ENCODE data around the gene TTC21A. TPM values are rescaled to one million over a fixed set of nuclear protein-coding genes. Genes with fewer than 3 reads are reported as not detected.
A peak's percentile ranks its signal among the peaks of the same experiment; 100 is the strongest.

TTC21A gene
- total RNA-seq, 1 experiment from 2014 or later = 0.95 TPM

DNA sequence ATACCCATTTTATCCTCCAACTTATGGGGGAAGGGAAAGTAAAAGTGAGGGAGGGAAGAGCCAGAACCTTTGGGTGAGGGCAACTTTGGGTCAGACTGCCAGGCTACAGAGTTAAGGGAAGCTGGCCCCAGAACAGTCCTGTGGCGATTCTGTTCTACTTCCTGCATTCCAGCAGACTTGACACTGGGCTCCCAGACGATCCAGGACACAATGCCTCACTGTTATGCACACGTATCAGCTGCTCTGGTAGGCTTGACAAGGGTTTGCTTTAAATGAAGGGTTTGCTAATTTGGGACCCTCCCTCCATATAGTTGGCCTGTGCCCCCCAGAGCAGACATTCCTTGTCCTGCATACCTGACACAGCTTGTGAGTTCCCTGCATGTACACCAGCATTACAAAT lies 10.7 kb upstream of the TTC21A start:
- peak; percentile 85 for DNase-seq (ENCODE audit: low read depth, low spot score)
- in situ Hi-C loops (cut with HindIII; ENCODE audit: low pct_unique_long_range_greater_than_20kb, low sequenced_read_pairs) = no loop called here

DNA sequence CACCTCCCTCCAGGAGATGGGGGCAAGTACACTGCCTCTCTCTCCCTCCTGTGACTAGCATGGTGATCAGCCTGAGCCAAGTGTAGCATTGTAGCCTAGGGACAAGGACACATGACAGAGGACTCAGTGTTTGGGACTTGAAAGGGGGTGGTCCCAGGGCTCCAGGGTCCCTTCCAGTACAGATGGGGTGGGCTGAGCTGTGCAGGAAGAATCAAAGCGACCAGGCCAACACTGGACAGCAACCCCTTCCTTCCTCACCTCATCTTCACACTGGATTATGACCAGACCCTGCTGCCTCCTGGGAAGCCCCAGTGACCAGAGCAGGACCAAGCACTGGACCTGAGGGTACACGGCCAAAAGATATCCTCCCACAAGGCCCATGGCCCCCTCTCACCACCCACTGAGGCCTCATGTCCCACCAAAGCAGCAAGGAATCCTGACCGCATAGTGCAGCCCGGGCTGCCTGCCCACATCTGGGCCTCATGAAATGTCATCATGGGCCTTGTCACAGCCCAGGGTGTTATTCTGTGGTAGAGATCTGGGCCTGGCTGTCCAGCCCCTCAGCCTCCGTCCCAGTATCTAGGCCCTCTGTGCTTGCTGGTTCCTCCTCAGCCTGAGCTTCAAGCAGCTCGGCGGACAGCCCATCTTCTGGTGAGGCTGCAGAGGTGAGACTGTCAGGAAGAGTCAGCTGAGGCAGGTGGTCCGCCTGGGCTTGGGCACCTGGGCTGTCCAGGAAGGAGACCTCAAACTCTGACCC lies 9.6 kb upstream of the TTC21A start:
- in situ Hi-C loops (cut with HindIII; ENCODE audit: low pct_unique_long_range_greater_than_20kb, low sequenced_read_pairs) = no loop called here
- no peak for DNase-seq (ENCODE audit: low read depth, low spot score)

DNA sequence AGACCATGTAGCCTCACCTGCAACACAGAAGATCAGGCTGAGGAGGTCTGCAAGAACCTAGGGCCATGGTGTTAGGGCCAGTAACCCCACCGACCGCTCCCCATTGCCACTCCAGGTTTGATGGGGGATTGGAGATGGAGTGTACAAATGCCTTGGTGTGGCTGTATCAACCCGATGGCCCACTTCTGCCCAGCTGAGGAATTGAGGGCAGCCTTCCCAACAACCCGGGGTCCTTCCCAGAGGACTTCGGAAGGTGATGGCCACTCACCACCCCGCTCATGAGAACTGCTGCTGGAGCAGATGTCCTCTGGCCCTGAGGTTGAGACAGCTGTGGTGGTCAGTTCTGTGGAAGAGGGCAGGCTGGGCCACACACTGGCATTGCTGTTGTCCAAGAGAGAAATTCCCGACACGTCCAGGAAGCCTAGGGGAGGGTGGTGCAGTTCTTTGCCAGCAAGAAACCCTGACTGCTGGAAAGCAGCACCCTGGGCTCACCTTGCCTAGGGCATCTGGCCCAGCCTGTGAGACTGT lies 8.9 kb upstream of the TTC21A start:
- DNase-seq (ENCODE audit: low read depth, low spot score) = no peak
- in situ Hi-C loops (cut with HindIII; ENCODE audit: low pct_unique_long_range_greater_than_20kb, low sequenced_read_pairs) = no loop called here

DNA sequence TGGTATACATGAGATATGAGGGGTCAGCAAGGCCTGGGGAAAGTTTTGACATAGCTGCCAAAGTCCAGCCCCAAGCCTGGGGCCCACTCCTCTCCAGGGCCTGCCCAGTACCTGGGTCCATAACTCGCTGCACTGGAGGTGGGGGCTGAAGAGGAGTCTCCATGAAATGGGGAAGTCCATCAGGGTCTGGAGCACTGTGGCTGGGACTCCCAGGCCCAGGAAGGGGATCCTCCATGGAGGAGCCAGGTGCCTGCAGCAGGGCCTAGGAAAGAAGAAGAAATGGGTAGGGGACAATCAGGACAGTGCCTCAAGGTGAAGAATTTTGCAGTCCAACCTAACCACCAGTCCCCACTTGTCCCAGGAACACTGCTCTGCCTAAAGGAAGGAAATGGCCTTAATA lies 8.2 kb upstream of the TTC21A start:
- no peak for DNase-seq (ENCODE audit: low read depth, low spot score)
- in situ Hi-C loops (cut with HindIII; ENCODE audit: low pct_unique_long_range_greater_than_20kb, low sequenced_read_pairs) = no loop called here

DNA sequence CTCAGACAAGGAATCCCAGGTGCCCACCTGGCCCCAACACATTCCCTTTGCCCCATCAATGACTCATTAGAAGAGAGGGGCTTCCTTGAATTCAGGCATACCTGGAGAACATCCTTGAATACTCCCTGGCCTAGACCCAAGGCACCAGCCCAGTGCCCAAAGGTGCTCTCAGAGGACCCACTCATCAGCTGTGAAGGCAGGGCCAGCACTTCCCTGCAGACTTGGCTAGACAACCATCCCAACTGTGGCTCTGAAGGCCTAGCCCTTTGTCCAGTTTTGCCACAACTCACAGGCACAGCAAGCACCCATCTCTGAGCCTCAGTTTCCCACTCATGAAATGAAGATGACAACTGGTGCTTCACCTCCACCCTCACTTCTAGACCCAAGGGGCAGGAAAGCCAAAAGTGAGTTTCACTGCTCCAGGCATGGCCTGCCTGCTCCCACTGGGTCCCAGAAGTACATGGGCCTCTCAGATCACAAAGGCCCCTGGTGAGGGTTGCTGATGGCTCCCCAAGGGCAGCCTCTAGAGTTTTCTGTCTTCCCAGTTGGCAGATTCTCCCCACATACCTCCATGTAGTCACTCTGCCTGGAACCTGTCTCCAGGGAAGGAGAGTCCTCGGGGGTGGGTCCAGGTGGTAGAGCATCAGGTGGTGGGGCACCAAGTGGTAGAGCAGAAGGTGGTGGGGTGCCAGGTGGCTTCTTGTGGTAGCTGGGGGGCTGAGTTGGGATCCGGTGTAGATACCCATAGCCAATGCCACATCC lies 7.6 kb upstream of the TTC21A start:
- DNase-seq (ENCODE audit: low read depth, low spot score) = no peak
- in situ Hi-C loops (cut with HindIII; ENCODE audit: low pct_unique_long_range_greater_than_20kb, low sequenced_read_pairs) = loop anchor here (25.0 kb wide), 1 partner anchor 187 kb away; the partner anchor contains the start of gene CX3CR1

DNA sequence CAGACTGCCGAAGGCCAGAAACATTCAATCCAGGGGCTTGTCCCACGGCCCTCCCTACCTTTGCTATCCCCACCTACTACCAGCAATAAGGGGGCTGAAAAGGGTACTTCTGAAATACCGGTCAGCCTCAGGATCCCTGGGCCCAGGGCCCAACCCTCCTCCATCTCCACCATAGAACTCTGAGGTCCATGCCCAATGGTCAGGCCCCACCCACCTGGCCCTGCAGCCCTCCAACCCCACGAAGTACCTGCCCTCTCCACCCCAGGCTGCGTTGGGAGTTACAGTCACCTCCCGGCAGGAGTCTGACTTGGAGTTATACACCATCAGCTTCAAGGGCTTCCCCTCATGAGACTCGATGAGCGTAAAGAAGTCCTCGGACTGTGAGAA lies 7.0 kb upstream of the TTC21A start:
- in situ Hi-C loops (cut with HindIII; ENCODE audit: low pct_unique_long_range_greater_than_20kb, low sequenced_read_pairs) = loop anchor here (25.0 kb wide), 1 partner anchor 187 kb away; the partner anchor contains the start of gene CX3CR1
- DNase-seq (ENCODE audit: low read depth, low spot score) = no peak

DNA sequence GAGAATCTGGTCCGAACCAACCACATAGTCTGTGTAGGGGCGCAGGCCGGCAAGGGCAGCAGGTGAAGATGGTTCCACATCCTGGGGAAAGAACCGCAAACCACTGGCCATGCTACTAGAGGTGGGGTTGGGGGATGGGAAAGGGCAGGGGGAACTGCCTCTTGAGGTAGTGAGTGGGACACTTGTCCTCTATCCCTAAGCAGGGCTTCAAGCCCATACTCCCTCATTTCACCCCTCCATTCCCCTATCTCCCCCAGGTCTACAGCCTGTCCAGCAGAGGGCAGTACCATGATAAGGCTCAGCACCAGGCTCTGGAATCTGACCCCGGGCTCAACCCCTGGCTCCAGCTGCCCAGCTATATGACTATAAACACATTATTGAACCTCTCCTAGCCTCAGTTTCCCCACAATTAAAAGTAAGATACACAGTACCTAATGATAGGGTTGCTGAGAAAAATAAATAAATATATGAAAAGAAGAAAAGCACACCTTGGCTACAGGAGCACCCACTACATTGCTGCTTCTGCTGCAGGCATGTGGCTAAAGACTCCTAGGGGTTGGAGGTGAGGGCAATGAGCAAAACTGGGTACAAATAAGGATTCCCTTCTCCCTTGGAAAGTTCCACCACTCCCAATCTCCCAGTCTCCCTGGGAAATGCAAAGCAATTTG lies 6.3 kb upstream of the TTC21A start:
- in situ Hi-C loops (cut with HindIII; ENCODE audit: low pct_unique_long_range_greater_than_20kb, low sequenced_read_pairs) = loop anchor here (25.0 kb wide), 1 partner anchor 186 kb away; the partner anchor contains the start of gene CX3CR1
- peak; percentile 66 for DNase-seq (ENCODE audit: low read depth, low spot score)

DNA sequence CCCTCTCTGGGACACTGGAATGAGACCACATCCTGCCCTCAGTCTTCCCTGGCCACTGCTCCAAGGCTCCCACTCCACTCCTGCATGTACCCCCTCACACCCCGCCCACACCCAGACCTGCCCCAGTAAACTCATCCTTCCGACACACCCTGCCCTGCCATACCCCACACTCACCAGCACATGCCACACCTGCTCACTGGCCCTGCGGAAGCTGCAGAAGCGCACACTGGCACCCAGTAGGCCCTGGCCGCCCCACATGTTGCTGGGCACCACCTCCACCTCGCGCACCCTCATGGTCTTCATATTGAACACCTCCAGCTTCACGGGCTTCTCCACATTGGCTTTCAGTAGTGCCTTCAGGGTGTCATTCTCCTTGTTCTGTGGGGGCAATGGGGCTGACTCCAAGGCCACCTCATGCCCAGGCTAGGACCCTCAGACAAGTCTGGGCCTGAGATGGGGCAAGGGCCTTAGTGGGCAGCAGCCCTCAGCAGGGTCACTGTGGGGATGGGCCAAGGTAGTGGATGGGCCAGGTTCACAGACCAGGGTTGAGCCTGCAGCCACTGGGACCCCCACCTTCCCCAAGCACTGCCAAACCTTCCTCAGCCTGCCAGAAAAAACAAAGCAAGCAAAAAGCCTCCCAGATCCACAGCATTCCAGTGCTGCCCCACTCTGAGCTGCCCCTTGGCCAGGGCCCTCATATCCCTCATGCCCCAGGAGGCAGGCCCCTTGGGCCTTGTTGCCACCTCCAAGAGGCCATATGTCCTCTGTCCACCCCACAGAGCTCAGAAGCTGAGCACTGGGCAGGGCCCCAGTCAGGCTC lies 4.8 kb upstream of the TTC21A start:
- in situ Hi-C loops (cut with HindIII; ENCODE audit: low pct_unique_long_range_greater_than_20kb, low sequenced_read_pairs) = loop anchor here (25.0 kb wide), 1 partner anchor 185 kb away; the partner anchor contains the start of gene CX3CR1
- DNase-seq (ENCODE audit: low read depth, low spot score) = no peak

DNA sequence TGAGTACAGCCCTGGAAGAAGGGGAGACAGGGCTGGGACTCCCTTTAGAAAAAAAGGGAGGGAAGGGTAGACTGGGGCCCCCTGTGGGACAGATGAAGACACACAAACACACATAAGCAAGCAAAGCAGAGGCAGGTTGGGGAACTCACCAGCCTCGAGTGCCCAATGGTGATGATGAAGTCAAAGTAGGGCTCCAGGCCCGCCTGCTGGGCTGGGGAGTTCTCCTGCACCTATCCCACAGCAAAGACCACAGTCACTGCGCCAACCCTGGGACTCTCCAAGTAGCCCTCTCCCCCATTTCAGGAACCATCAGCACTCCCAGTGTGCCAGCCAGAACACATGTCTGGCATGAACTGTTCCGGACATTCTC lies 4.2 kb upstream of the TTC21A start:
- DNase-seq (ENCODE audit: low read depth, low spot score) = no peak
- in situ Hi-C loops (cut with HindIII; ENCODE audit: low pct_unique_long_range_greater_than_20kb, low sequenced_read_pairs) = loop anchor here (25.0 kb wide), 1 partner anchor 184 kb away; the partner anchor contains the start of gene CX3CR1

DNA sequence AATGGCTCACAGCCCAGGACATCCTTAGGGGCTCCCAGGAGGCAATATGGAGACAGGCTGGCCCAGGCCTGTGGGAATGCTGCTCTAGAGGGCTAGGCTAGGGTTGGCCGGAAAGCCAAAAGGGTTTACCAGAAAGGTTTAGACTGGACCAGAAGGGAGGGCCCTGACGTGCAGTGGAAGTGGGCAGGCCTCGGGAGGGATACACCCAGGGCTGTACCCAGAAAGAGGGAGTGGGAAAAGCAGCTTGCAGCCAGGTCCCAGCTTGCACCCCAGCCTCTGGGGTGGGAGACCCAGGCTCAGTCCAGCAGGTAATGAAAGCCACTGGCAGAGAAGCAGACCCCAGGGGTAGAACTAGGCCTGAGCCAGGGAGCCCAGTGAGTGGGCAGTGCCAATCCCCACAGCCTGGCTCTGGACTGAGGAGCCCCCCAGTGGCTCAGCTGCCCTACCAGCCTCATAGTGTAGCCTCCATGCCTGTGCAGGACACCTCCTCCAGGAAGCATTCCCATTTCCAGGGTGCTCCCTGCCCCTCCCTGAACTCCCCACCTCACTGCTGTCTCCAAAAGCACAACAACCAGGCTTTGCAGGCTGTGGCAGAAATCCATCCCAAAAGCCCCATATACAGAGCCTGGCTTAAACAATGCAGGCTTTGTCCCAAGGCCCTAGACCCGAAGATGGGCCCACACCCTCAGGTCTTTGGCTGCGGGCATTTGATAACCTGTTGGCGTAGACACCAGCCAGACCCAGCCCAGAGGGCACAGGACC lies 3.5 kb upstream of the TTC21A start:
- no peak for DNase-seq (ENCODE audit: low read depth, low spot score)
- in situ Hi-C loops (cut with HindIII; ENCODE audit: low pct_unique_long_range_greater_than_20kb, low sequenced_read_pairs) = loop anchor here (25.0 kb wide), 1 partner anchor 183 kb away; the partner anchor contains the start of gene CX3CR1

DNA sequence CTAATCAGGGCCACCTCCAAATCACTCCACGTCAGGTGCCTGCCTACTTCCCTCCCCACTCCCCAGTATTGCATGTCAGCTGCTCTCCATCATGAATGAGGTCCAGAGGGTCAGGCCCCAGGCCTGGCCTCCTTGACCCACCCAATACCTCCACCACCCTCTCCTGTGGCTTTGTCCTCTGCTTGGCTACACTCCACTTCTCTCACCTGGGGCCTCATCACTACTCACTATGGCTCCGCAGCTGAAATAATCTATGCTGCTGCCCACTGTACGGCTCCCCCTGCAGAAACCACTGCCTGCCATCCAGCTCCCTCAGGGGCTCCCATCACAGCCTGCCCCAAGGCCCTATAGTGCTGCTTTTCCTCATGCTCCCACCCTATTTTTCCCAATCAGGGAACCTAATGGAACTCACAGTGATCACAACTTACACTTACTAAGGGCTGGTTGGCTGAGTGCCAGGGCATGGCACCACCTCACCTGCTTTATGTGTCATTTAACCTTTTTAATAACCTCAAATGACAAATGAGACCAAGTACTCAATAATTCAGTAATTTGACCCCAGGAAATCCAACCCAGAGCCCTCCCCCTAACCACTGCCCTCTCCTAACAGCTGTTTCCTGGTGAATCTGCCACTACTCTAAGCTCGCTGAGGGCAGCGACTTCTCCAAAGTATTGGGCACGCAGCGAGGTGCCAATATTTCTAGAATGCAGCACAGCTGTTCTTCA lies 2.4 kb upstream of the TTC21A start:
- in situ Hi-C loops (cut with HindIII; ENCODE audit: low pct_unique_long_range_greater_than_20kb, low sequenced_read_pairs) = loop anchor here (25.0 kb wide), 1 partner anchor 182 kb away; the partner anchor contains the start of gene CX3CR1
- DNase-seq (ENCODE audit: low read depth, low spot score) = no peak

DNA sequence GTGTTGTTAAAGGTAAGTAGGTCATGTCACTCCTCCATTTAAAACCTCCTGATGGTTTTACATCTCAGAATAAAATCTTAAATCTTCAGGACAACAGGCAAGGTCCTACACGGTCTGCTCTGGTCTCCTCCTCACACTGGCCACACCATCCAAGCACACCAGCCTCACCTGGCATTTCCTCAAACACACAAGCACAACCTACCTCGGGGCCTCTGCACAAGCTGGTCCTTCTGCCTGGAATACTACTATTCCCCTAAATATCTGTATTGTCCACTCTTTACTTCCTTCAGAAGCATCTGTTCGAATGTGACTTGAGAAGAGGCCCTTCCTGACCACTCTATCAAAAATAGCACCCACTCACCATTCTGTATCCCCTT lies 1.8 kb upstream of the TTC21A start:
- in situ Hi-C loops (cut with HindIII; ENCODE audit: low pct_unique_long_range_greater_than_20kb, low sequenced_read_pairs) = loop anchor here (25.0 kb wide), 1 partner anchor 182 kb away; the partner anchor contains the start of gene CX3CR1
- no peak for DNase-seq (ENCODE audit: low read depth, low spot score)

DNA sequence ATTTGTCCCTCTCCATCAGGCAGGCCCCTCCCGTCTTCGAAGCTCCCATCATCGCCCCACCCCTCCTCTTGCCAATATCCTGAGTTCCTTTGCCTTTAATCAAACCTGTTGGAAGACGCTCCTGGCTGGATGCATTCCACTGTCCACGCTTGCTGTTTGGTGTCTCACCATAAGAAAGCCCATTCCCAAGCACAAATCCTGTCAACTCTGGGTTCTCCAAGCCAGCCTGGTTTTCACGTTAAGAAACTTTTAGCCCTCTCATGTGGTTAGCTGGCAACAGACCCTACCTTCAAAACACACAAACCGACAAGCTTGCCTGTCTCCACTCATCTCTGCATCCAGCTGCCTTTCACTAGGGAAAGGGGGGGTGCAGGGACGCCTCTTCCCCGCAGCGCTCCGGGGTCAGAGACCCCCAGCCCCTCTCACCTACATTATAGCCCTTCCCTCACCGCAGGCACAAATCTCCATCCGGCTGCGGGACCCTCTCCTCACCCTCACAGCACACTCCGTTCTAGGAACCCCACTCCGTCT lies 1.1 kb upstream of the TTC21A start:
- peak; percentile 8 for DNase-seq (ENCODE audit: low read depth, low spot score)
- in situ Hi-C loops (cut with HindIII; ENCODE audit: low pct_unique_long_range_greater_than_20kb, low sequenced_read_pairs) = loop anchor here (25.0 kb wide), 1 partner anchor 181 kb away; the partner anchor contains the start of gene CX3CR1

DNA sequence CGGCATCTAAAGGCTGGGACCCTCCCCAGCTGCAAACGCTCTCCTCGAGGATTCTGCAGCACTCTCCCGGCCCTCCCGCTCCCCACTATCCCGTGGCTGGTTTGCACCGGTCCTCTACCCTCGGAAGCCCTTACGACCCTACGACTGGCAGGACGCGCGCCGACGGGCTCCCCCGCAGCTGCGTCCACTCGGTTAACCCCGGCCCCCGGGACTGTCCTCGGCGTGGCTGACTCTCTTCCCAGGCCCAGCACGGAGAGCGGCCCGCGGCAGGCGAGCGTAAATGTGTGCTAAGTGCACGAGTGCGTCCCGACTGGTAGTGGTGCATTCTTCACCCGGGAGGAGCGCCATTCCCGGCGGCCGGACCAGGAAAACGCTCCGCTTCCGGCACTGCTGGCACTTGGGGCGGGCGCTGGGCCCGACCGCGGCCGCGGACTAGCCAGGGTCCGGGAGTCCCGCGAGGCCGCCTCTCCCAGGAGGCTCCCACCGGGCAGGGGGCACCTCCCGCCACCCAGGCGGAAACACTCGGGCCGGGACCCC lies 561 bp upstream of the TTC21A start:
- DNase-seq (ENCODE audit: low read depth, low spot score) = peak; percentile 34
- in situ Hi-C loops (cut with HindIII; ENCODE audit: low pct_unique_long_range_greater_than_20kb, low sequenced_read_pairs) = loop anchor here (25.0 kb wide), 1 partner anchor 180 kb away; the partner anchor contains the start of gene CX3CR1

DNA sequence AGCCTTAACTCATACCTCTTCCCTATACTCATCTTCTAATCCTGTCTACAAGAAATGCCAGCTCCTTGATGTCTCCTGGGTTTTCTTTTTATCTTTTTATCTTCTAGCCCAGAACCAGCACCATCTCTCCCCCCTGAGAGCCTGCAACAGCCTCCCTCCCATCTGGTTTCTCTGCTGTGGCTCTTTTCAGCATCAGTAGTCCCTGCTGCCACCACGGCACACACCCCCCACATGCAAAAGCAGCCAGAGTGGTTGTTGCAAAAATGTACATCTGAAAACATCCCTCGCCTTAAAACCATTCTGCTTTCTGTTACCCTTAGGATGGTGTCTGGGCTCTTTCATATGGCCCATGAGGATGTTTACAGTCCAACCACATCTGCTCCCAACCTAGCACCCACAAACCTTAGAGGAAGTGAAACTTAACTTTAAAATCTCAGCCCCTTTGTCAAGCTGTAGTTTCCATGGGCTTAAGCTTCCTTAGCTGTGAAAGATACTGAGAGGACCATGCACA lies 775 bp downstream of the TTC21A start:
- no peak for DNase-seq (ENCODE audit: low read depth, low spot score)
- in situ Hi-C loops (cut with HindIII; ENCODE audit: low pct_unique_long_range_greater_than_20kb, low sequenced_read_pairs) = loop anchor here (25.0 kb wide), 1 partner anchor 179 kb away; the partner anchor contains the start of gene CX3CR1

All from SK-MEL-5 (cell line).